ENCODE measurements around the gene SH3D19.
"Not testable (repeated sequence)": the region's sequence is repeated elsewhere in the genome, so short reads cannot be mapped to it uniquely, and the experiment has no call there.

Gene SH3D19

GRCh38 chr4:151323667-151324066 is 1.7 kb downstream of the SH3D19 start:
- DNase-seq (ENCODE audit: low read depth, low spot score), result no peak
- no peak for TF ChIP-seq CTCF (IDR thresholded peaks at IDR 0.05; ENCODE audit: low read depth, low read length)
- no peak overlapping the region for H3K4me3 ChIP-seq (ENCODE audit: low read depth, low read length)
- in situ Hi-C loops (cut with HindIII; ENCODE audit: low sequenced_read_pairs), result no loop called here

GRCh38 chr4:151322570-151322969 is 2.8 kb downstream of the SH3D19 start:
- DNase-seq (ENCODE audit: low read depth, low spot score), result peak; percentile 9
- no peak for TF ChIP-seq CTCF (IDR thresholded peaks at IDR 0.05; ENCODE audit: low read depth, low read length)
- H3K4me3 ChIP-seq (ENCODE audit: low read depth, low read length), result no peak overlapping the region
- in situ Hi-C loops (cut with HindIII; ENCODE audit: low sequenced_read_pairs), result no loop called here

- H3K4me3 ChIP-seq (ENCODE audit: low read depth, low read length); in situ Hi-C loops (cut with HindIII; ENCODE audit: low sequenced_read_pairs); DNase-seq (ENCODE audit: low read depth, low spot score): not testable (repeated sequence)
These were observed 3.2 kb downstream of the SH3D19 start for GRCh38 chr4:151322161-151322560.

GRCh38 chr4:151321586-151321985 is 3.8 kb downstream of the SH3D19 start:
- H3K4me3 ChIP-seq (ENCODE audit: low read depth, low read length), result no peak overlapping the region
- no peak for TF ChIP-seq CTCF (IDR thresholded peaks at IDR 0.05; ENCODE audit: low read depth, low read length)
- DNase-seq (ENCODE audit: low read depth, low spot score), result no peak
- in situ Hi-C loops (cut with HindIII; ENCODE audit: low sequenced_read_pairs), result no loop called here

- no peak for TF ChIP-seq CTCF (IDR thresholded peaks at IDR 0.05; ENCODE audit: low read depth, low read length)
- in situ Hi-C loops (cut with HindIII; ENCODE audit: low sequenced_read_pairs), result no loop called here
- no peak overlapping the region for H3K4me3 ChIP-seq (ENCODE audit: low read depth, low read length)
- no peak for DNase-seq (ENCODE audit: low read depth, low spot score)
These were observed 5.9 kb downstream of the SH3D19 start for GRCh38 chr4:151319490-151319889.

- no peak overlapping the region for H3K4me3 ChIP-seq (ENCODE audit: low read depth, low read length)
- TF ChIP-seq CTCF (IDR thresholded peaks at IDR 0.05; ENCODE audit: low read depth, low read length), result no peak
- no peak for DNase-seq (ENCODE audit: low read depth, low spot score)
- in situ Hi-C loops (cut with HindIII; ENCODE audit: low sequenced_read_pairs), result no loop called here
These were observed 6.9 kb downstream of the SH3D19 start for GRCh38 chr4:151318307-151319006.

- in situ Hi-C loops (cut with HindIII; ENCODE audit: low sequenced_read_pairs), result no loop called here
- no peak overlapping the region for H3K4me3 ChIP-seq (ENCODE audit: low read depth, low read length)
- no peak for DNase-seq (ENCODE audit: low read depth, low spot score)
- no peak for TF ChIP-seq CTCF (IDR thresholded peaks at IDR 0.05; ENCODE audit: low read depth, low read length)
These were observed 8.8 kb downstream of the SH3D19 start for GRCh38 chr4:151316645-151317044.
